ENCODE data around the gene PHF13.
"Not testable (repeated sequence)": the region's sequence is repeated elsewhere in the genome, so short reads cannot be mapped to it uniquely, and the experiment has no call there.

Gene PHF13

GRCh38 chr1:6587261-6588005 lies 26.1 kb upstream of the PHF13 start:
- DNase-seq = no peak

DNA sequence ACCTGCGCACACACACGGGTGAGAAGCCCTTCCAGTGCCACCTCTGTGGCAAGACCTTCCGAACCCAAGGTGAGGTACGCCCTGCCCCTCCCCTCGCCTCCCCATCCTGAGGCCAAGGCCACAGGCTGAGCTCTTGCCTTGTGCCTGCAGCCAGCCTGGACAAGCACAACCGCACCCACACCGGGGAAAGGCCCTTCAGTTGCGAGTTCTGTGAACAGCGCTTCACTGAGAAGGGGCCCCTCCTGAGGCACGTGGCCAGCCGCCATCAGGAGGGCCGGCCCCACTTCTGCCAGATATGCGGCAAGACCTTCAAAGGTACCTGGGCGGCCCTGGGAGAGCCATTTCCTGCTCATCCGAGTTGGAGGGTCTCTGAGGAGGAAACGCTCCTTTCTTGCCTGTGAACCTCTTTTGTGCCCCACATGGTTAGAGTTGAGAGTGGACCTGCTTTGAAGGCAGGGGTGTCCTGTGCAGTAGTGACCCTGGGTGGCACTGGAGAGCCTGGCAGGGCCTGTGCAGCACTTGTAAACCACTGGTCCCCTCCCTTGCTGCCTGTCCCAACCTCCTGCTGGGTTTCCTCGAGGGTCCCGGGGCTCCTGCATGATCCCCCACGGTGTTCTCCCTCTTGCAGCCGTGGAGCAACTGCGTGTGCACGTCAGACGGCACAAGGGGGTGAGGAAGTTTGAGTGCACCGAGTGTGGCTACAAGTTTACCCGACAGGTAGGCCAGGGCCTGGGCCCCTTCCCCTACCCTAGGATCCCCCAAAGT lies 25.2 kb upstream of the PHF13 start:
- DNase-seq = no peak

DNA sequence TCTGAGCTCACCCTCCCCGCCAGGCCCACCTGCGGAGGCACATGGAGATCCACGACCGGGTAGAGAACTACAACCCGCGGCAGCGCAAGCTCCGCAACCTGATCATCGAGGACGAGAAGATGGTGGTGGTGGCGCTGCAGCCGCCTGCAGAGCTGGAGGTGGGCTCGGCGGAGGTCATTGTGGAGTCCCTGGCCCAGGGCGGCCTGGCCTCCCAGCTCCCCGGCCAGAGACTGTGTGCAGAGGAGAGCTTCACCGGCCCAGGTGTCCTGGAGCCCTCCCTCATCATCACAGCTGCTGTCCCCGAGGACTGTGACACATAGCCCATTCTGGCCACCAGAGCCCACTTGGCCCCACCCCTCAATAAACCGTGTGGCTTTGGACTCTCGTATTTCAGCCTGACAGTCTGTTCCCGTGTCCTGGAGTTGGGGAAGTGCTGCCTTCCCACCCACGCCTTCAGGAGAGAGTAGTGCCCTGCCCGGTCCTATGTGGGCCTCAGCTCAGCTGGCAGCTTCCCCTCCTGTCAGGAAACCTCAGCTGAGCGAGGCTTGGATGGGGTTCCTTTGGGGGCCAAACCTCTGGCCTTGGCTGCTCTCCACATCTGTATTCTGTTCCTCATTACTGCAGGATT lies 24.5 kb upstream of the PHF13 start:
- DNase-seq = no peak

- DNase-seq = no peak
Measured at GRCh38 chr1:6590046-6590445, 23.5 kb upstream of the PHF13 start.

- no peak for DNase-seq
Measured at GRCh38 chr1:6591222-6591621, 22.3 kb upstream of the PHF13 start.

DNA sequence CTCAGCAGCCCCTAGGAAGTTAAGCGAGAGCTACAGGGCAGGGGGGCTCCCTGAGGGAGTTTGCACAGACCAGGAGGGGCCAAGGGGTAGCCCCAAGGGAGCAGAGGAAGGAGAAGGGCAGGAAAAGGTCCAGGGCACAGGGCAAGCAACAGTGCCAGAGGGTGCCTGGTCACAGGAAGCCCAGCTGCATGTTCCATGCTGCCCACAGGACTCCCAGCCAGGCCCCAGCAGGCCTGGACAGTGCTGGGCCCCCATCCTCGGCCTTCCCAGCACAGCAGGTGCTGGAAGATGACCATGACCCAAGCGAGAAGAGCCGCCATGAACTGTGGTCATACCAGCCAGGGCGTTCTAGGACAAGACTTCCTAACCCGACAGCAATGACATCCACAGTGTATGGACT lies 21.9 kb upstream of the PHF13 start:
- no peak for DNase-seq

DNA sequence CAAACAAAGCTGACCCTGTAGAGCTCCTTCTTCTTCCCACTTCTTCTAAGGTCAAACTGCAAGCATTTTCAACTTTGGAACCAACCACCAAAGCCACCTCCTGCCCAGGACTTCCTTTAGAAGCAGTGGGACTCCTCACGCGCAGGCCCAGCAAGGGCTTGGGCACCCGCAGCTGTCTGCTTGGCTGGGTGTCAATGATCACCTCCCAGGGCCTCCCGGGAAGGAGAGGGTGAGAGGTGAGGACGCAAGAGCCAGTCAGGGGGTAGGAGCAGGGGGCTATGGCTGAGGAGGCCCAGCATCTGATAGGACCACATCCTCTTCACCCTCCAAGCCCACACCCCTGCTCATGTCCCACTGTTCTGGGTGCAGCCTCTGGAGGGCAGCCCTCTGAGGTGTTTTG lies 21.1 kb upstream of the PHF13 start:
- DNase-seq = no peak

DNA sequence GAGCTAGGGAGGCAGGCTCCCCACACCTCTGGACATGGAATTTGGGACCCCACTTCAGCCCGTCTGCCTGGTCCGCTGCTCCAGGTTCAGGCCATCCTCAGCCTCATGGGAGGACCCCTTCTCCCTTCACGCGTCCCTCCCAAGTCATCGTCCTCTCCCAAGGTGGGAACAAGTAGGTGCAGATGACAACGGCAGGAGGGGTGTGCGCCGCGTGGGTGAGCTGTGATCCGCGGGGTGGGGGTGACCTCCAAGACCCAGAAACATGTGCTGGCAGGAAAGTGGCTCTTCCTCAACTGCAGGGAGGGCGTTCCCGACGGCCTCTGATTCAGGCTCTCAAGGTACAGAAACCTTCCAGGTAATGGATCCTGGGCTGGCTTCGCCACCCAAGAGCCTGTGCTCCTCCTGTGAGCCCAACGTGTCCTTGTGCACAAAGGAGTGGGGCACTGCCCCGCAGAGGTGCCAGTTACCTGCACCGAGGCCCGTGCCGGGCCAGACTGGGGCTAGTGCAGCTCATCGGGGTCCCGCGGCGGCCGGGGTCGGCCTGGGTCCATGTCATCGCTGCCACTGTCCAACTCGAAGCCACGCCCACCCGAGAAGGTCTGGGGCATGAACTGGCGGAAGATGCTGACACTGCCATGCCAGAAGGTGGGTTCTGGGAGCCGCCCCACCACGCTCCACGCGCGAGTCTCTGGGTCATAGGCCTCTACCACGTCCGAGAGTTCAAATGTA lies 20.5 kb upstream of the PHF13 start:
- no peak for DNase-seq

DNA sequence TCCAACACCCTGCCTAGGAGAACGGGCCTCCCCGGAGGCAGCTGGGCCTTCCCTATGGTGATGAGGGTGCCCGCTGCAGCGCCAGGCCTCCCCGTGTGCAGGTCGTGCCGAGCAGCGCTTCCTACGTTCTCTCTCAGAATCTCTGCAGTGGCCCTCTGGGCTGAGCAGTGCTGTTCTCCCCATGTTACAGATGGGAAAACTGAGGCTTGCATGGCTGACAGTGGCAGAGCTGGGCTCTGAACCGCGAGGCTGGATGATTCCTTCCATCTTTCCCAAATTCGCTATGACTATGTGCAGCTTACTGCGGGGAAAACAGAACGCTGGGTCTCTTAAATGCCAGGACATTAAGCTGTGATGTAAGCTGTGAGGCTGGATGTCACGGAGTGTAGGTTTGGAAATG lies 19.7 kb upstream of the PHF13 start:
- no peak for DNase-seq

GRCh38 chr1:6594977-6595740 lies 18.4 kb upstream of the PHF13 start:
- DNase-seq = no peak

GRCh38 chr1:6596351-6596750 lies 17.2 kb upstream of the PHF13 start:
- no peak for DNase-seq

- no peak for DNase-seq
Measured at GRCh38 chr1:6596886-6597776, 16.4 kb upstream of the PHF13 start.

DNA sequence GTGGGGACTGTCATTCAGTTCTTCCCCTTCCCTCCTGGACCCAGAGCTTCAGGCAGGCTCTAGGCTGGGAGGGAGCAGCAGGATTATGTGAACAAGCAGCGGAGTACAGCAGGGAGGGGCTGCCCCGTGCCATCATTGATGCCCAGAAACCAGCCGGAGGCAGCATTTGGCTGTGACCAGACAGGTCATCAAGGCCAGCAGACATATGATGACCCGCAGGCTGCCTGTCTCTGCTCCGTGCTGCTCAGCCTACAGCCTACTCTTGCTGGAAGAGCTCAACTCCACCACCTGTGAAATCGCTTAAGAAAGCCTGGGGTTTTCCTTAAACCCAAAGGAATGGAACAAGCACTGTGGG lies 15.8 kb upstream of the PHF13 start:
- DNase-seq = no peak

DNA sequence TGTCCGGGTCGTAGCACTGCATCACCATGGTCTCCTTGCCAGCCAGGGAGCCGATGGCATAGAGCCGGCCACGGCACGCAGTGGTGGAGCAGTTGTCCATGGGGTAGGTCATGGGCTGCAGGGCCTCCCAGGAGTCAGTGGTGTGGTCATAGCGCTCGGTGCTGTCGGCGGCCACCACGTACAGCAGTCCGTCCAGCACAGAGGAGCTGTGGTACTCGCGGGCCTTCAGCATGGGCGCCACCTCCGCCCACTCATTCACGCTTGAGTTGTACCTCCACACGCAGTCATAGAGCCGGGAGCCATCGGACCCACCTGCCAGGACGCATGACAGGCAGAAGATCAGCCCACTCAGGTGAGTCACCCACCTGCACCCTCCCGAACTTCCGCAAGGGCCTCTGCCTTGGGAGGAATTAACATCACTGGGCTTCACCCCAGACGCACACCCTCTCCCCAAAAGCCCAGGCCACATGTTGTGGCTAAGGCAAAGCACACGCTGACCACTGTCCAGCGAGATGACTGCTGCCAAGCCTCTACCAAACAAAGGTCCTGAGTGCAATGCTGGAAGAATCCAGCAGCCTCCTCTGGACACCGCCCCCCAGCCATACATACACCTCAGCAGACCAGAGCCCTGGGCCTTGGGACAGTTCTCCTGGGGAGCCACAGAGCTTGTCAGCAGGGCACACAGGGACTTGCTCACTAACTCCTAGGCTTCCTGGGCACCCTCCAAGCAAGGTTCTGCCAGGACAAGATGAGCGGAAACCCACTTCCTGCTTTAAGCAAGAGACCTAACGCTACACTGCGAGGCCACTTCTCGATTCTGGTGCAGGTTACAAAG lies 14.2 kb upstream of the PHF13 start:
- no peak for DNase-seq

DNA sequence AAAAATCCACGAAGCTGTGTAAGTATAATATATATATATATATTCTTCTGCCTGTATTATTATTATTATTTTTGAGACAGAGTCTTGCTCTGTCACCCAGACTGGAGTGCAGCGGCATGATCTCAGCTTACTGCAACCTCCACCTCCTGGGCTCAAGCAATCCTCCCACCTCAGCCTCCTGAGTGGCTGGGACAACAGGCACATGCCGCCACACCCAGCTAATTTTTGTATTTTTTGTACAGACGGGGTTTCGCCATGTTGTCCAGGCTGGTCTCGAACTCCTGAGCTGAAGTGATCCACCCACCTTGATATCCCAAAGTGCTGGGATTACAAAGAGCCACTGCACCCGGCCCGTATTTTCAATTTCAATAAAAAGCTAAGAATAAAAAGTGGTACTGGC lies 13.5 kb upstream of the PHF13 start:
- not testable (repeated sequence) for DNase-seq

DNA sequence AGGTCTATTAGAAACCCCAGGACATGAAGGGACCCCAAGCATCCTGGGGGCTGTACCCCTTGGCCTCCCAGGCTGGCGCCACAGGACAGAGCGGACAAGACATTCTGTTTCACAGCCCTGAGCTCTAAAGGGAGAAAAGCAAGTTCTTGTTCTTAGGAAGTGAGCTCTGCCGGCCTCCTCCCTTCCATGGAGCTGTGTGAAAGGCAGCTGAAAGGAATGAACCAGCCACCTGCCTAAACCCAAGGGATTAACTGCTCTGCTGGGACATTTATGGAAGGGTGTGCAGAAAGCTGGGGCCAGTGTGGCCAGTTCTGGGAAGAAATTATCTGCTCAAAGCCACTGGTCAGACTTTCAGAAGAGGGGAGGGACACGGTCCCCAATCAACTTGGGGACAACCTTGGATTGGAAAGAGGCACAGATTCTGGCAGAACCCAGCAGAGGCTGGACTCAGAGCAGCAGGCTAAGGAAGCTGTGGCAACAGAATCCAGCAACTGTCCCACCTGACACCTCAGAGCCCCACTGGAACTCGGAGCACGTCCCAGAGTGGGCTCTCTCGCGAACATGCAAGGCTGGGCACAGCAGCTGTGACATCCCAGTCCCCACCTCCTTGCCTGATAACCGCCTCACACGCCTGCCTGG lies 13.0 kb upstream of the PHF13 start:
- DNase-seq = no peak

DNA sequence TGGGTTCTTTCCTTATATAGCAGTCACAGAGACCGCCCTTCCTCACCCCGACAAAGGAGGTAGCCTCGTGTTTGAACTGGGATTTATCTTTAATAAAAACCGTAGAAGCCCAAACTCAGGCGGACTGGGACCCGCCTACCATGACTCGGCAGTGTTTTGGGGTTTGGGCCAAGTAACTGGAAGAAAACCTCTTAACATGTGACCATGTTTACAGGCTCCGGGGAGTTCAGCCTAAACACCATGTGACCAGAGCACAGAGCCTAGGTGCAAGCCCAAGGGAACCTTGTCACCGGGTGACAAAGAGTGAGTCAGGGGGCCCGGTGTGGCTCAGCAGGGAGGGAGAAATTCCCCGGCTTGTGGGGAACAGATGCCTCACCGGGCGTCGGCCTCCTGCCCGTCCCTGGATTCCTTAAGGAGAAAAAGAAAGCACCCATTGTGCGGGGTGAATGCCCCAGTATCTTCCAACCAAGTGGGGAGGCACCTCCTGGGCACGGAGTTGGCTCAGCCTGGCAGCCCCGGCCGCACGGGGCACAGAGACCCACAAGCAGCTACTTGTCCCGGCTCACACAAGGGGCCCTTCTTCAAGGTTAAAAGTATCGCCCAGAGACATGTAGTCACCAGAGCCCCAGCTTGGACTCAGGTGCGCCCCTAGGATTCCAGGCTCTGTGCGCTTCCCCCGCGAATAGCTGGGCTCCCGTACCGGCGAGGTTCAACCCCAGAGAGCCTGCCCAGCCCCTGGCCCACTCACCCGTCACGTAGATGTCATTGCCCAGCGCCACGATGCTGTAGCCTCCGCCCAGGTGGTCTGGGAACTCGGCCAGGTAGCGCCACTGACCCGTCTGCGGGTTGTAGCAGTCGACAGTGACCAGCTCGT lies 12.2 kb upstream of the PHF13 start:
- peak; percentile 42 for DNase-seq

DNA sequence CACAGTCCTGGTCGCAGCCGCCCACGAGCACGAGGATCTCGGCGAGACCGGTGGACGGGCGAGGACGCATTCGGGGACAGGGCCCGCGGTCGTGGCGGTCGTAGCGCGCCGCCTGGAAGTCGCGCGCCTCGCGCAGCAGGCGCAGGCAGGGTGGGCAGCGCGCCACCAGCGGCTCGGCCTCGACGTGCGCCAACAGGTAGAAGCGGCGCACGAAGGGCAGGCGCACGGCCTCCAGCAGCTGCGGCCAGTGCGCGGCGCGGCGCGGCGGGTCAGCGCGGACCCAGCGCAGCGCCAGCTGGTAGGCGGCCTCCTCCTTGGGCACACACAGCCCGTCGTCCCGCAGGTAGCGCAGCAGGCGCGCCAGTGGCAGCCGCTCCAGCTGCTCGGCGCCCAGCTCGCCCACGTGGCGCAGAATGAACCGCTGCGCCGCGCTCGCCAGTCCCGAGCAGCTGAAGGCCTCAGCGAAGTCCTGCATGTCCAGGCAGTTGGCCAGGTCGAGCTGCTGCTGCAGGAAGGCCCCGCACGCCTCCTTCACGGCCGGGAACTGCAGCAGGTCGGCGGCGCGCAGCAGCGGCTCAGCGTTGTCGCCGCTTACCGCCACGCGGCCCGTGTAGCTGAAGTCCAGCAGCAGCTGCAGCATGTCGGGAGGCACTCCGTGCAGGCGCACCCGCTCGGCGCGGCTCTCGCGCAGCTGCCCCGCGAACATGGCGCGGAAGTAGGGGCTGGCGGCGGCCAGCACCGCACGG lies 11.4 kb upstream of the PHF13 start:
- no peak for DNase-seq
